ENCODE measurements around the gene RIOK3. TPM values are rescaled to one million over a fixed set of nuclear protein-coding genes. Genes with fewer than 3 reads are reported as not detected.

Gene RIOK3
- total RNA-seq, 1 experiment from 2014 or later: 19.4 TPM

GRCh38 chr18:23471486-23471885, 18.4 kb downstream of the RIOK3 start:
- Mint-ChIP-seq H3K4me1 (no peaks in the 10 kb centered on the region), H3K27ac (no peak overlapping the region), H3K27me3 (ENCODE audit: low read depth) (no peaks in the 10 kb centered on the region), H3K9me3 (no peaks in the 10 kb centered on the region), H3K4me3 (no peak overlapping the region), H3K36me3 (peaks cover 41% of the 10 kb centered on the region)
- no peak for DNase-seq (ENCODE audit: low spot score)
- ChIA-PET CTCF (interaction anchor here (1.2 kb wide), 1 partner anchor 27 kb away, joined by 3 read pairs; no protein-coding TSS in a partner anchor), POLR2A (no interaction called here)
- ATAC-seq: no peak
- TF ChIP-seq ZNF121 (CRISPR knock-in tag; IDR thresholded peaks at IDR 0.05) (no peak), CREM (CRISPR knock-in tag; IDR thresholded peaks at IDR 0.05) (no peak), MLX (CRISPR knock-in tag; IDR thresholded peaks at IDR 0.05) (no peak), ZNF263 (CRISPR knock-in tag; IDR thresholded peaks at IDR 0.05; ENCODE audit: low read depth) (no peak), NR2C2 (CRISPR knock-in tag; IDR thresholded peaks at IDR 0.05) (no peak), FOXP1 (CRISPR knock-in tag; IDR thresholded peaks at IDR 0.05; ENCODE audit: borderline replicate concordance) (no peak), GABPB1 (CRISPR knock-in tag; IDR thresholded peaks at IDR 0.05) (no peak), ZBTB43 (CRISPR knock-in tag; IDR thresholded peaks at IDR 0.05) (no peak), SMAD4 (CRISPR knock-in tag; IDR thresholded peaks at IDR 0.05) (no peak), ATF2 (CRISPR knock-in tag; IDR thresholded peaks at IDR 0.05; ENCODE audit: borderline replicate concordance, low read depth) (no peak), E2F4 (CRISPR knock-in tag; IDR thresholded peaks at IDR 0.05; ENCODE audit: borderline replicate concordance, low read depth) (no peak), OVOL2 (CRISPR knock-in tag; IDR thresholded peaks at IDR 0.05; ENCODE audit: borderline replicate concordance) (no peak), FOXJ3 (CRISPR knock-in tag; IDR thresholded peaks at IDR 0.05; ENCODE audit: borderline replicate concordance) (no peak), ATF3 (CRISPR knock-in tag; conservative IDR thresholded peaks at IDR 0.05) (no peak), CBFB (CRISPR knock-in tag; IDR thresholded peaks at IDR 0.05; ENCODE audit: low read depth) (no peak), ZNF396 (CRISPR knock-in tag; IDR thresholded peaks at IDR 0.05; ENCODE audit: borderline replicate concordance) (no peak), SP1 (CRISPR knock-in tag; conservative IDR thresholded peaks at IDR 0.05) (no peak), ZNF317 (CRISPR knock-in tag; IDR thresholded peaks at IDR 0.05; ENCODE audit: borderline replicate concordance, low read depth) (no peak), ZNF219 (CRISPR knock-in tag; IDR thresholded peaks at IDR 0.05; ENCODE audit: borderline replicate concordance) (no peak), HMGA2 (CRISPR knock-in tag; IDR thresholded peaks at IDR 0.05) (no peak)

GRCh38 chr18:23479829-23480505, 26.9 kb downstream of the RIOK3 start:
- CTCF ChIA-PET: interaction anchor here (0.7 to 1.0 kb wide), 2 partner anchors 16 to 19 kb away, joined by 3 read pairs; no protein-coding TSS in a partner anchor
- ATAC-seq (no peak), DNase-seq (ENCODE audit: low spot score) (no peak)
- Mint-ChIP-seq H3K36me3 (peaks cover 51% of the 10 kb centered on the region), H3K4me3 (no peak overlapping the region), H3K27ac (no peak overlapping the region), H3K27me3 (ENCODE audit: low read depth) (no peaks in the 10 kb centered on the region), H3K9me3 (no peaks in the 10 kb centered on the region), H3K4me1 (peaks cover 9% of the 10 kb centered on the region)
- POLR2A ChIA-PET: no interaction called here
- TF ChIP-seq CREM (CRISPR knock-in tag; IDR thresholded peaks at IDR 0.05) (no peak), NFE2L1 (CRISPR knock-in tag; IDR thresholded peaks at IDR 0.05) (no peak), ZNF219 (CRISPR knock-in tag; IDR thresholded peaks at IDR 0.05; ENCODE audit: borderline replicate concordance) (no peak), ZNF532 (CRISPR knock-in tag; IDR thresholded peaks at IDR 0.05; ENCODE audit: borderline replicate concordance) (no peak), ZNF138 (CRISPR knock-in tag; conservative IDR thresholded peaks at IDR 0.05) (no peak), FOXJ3 (CRISPR knock-in tag; IDR thresholded peaks at IDR 0.05; ENCODE audit: borderline replicate concordance) (no peak)
